Measurements from ENCODE around the gene RAVER1. TPM values are rescaled to one million over a fixed set of nuclear protein-coding genes. Genes with fewer than 3 reads are reported as not detected.
A peak's percentile ranks its signal among the peaks of the same experiment; 100 is the strongest.

The RAVER1 gene
- total and polyA plus RNA-seq, 2 of the 13 experiments (the other 11 are each of a cell fraction or from before 2014, with no cell fraction given): 3.6 to 7.9 TPM

DNA sequence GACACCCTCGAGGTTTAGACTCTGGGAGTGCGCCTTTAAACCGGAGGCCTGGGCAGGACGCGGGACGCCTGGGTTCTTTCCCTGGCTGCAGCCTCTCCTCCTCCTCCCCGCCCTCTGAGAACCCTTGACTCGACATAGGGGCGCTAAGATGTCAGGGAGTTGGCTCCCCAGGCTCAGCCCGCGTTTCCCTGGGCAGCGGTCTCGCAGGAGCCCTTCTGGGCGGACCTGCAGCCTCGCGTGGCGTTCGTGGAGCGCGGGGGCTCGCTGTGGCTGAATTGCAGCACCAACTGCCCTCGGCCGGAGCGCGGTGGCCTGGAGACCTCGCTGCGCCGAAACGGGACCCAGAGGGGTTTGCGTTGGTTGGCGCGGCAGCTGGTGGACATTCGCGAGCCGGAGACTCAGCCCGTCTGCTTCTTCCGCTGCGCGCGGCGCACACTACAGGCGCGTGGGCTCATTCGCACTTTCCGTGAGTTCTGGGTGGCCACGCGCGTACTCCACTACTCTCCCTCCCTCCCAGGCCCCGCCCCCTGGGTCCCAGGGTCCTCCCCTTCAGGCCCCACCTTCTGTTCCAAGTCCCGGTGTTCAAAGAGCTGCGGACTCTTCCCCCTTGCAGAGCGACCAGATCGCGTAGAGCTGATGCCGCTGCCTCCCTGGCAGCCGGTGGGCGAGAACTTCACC, 42.3 kb downstream of the RAVER1 start (continued):
- TF ChIP-seq ZNF547 (CRISPR knock-in tag; IDR thresholded peaks at IDR 0.05): peak; percentile 47; the same call in 1 of the 2 replicates
- TF ChIP-seq, protein P1, sequence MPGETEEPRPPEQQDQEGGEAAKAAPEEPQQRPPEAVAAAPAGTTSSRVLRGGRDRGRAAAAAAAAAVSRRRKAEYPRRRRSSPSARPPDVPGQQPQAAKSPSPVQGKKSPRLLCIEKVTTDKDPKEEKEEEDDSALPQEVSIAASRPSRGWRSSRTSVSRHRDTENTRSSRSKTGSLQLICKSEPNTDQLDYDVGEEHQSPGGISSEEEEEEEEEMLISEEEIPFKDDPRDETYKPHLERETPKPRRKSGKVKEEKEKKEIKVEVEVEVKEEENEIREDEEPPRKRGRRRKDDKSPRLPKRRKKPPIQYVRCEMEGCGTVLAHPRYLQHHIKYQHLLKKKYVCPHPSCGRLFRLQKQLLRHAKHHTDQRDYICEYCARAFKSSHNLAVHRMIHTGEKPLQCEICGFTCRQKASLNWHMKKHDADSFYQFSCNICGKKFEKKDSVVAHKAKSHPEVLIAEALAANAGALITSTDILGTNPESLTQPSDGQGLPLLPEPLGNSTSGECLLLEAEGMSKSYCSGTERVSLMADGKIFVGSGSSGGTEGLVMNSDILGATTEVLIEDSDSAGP (CRISPR knock-in tag; IDR thresholded peaks at IDR 0.05; ENCODE audit: borderline replicate concordance): peak; percentile 14; the same call in 1 of the 2 replicates
- TF ChIP-seq CEBPG (CRISPR knock-in tag; IDR thresholded peaks at IDR 0.05): no peak
- no peak for TF ChIP-seq PTBP1 (IDR thresholded peaks at IDR 0.05; ENCODE audit: low read depth, low read length, poor library complexity, severe bottlenecking)
- TF ChIP-seq SP4 (CRISPR knock-in tag; IDR thresholded peaks at IDR 0.05): peak; percentile 75; the same call in 1 of the 2 replicates
- peak; percentile 39; the same call in 1 of the 2 replicates for TF ChIP-seq TAF1 (CRISPR knock-in tag; IDR thresholded peaks at IDR 0.05)
- 0 out of 2 replicates have a peak, but pooled peaks have one; percentile 44 for TF ChIP-seq POLR2AphosphoS5 (IDR thresholded peaks at IDR 0.05; ENCODE audit: low read depth, low read length)
- TF ChIP-seq MAX (IDR thresholded peaks at IDR 0.05): peak; percentile 13; the same call in 1 of the 2 replicates
- TF ChIP-seq ZSCAN25 (CRISPR knock-in tag; IDR thresholded peaks at IDR 0.05): 0 out of 2 replicates have a peak, but pooled peaks have one; percentile 20
- no peak for TF ChIP-seq ATF7 (IDR thresholded peaks at IDR 0.05)
- TF ChIP-seq ATF7 (CRISPR knock-in tag; IDR thresholded peaks at IDR 0.05): no peak
- TF ChIP-seq ZNF235 (CRISPR knock-in tag; IDR thresholded peaks at IDR 0.05; ENCODE audit: borderline replicate concordance): no peak
- TF ChIP-seq ZNF136 (CRISPR knock-in tag; IDR thresholded peaks at IDR 0.05; ENCODE audit: low read depth): 0 out of 2 replicates have a peak, but pooled peaks have one; percentile 17
- TF ChIP-seq UBTF (CRISPR knock-in tag; IDR thresholded peaks at IDR 0.05): peak; percentile 36; the same call in 1 of the 2 replicates
- TF ChIP-seq ZBTB37 (CRISPR knock-in tag; IDR thresholded peaks at IDR 0.05): no peak
- no peak for TF ChIP-seq SCMH1 (CRISPR knock-in tag; IDR thresholded peaks at IDR 0.05; ENCODE audit: borderline replicate concordance)
- no peak; the same call in 1 of the 2 replicates for TF ChIP-seq ZSCAN9 (CRISPR knock-in tag; IDR thresholded peaks at IDR 0.05; ENCODE audit: borderline replicate concordance)
- no peak for TF ChIP-seq JUN (CRISPR knock-in tag; IDR thresholded peaks at IDR 0.05)
- TF ChIP-seq MIER2 (CRISPR knock-in tag; IDR thresholded peaks at IDR 0.05): no peak
- 0 out of 2 replicates have a peak, but pooled peaks have one; percentile 6 for TF ChIP-seq ZNF451 (CRISPR knock-in tag; IDR thresholded peaks at IDR 0.05)
- no peak for TF ChIP-seq ZNF160 (CRISPR knock-in tag; IDR thresholded peaks at IDR 0.05)
- no peak for TF ChIP-seq POLR2G (IDR thresholded peaks at IDR 0.05; ENCODE audit: low read depth, low read length)
- no peak for TF ChIP-seq ONECUT2 (CRISPR knock-in tag; IDR thresholded peaks at IDR 0.05)
- no peak for TF ChIP-seq NONO (IDR thresholded peaks at IDR 0.05)
- 0 out of 2 replicates have a peak, but pooled peaks have one; percentile 32 for TF ChIP-seq NONO (CRISPR knock-in tag; conservative IDR thresholded peaks at IDR 0.05)
- no peak for TF ChIP-seq ZNF143 (CRISPR knock-in tag; IDR thresholded peaks at IDR 0.05)

All from HepG2 (cell line).